SK-N-SH (cell line): ENCODE data around the gene CNPY4. TPM values are rescaled to one million over a fixed set of nuclear protein-coding genes. Genes with fewer than 3 reads are reported as not detected.

Experiments used
- CTCF ChIA-PET: fragments of 300-600, 350-600 bp; formaldehyde crosslinking; extraction: SDS; loops from one replicate; lab custom pipeline; 2021; lab: Yijun Ruan, JAX
- POLR2A ChIA-PET: fragments of 350-600 bp; sonication (Branson Sonifier 250); formaldehyde crosslinking; extraction: SDS; loops from one replicate; lab custom pipeline; 2020; ENCODE audit warnings: antibody characterized with exemption, inconsistent platforms; lab: Yijun Ruan, JAX
- DNase-seq: peaks from one replicate; pipeline ENCODE4 v3.0.0; 2012
- H2AFZ ChIP-seq: fragments of 200-600 bp; sonication (generic); 2 replicates; pipeline ENCODE4 v1.8.1; 2016; ENCODE audit warnings: antibody characterized with exemption, mild to moderate bottlenecking, low read depth
- H3F3A ChIP-seq: fragments of 200-600 bp; sonication (generic); replicated peaks from 2 replicates; pipeline ENCODE3; 2016; ENCODE audit warnings: antibody characterized with exemption, mild to moderate bottlenecking; ENCODE audit not compliant: insufficient read depth
- H3K27ac ChIP-seq, 2 experiments: fragments of 200-500 bp in 1 of 2; fragments of 200-600 bp in 1 of 2; sonication (Bioruptor generic) in 1 of 2; sonication (generic), shearing (Covaris generic) in 1 of 2; 2 replicates each; pipeline versions ENCODE4 v1.5.1 to v1.6.1; 2014 to 2016; ENCODE audit warnings: low read depth in 2 of 2, inconsistent platforms in 1 of 2, low read length in 1 of 2, mild to moderate bottlenecking in 1 of 2, mixed read lengths in 1 of 2
- H3K27me3 ChIP-seq: fragments of 200-600 bp; sonication (generic), shearing (Covaris generic); 2 replicates; pipeline ENCODE4 v1.6.1; 2016; ENCODE audit warnings: mixed run types; ENCODE audit not compliant: insufficient read depth
- H3K36me3 ChIP-seq, 2 experiments: fragments of 200-500 bp in 1 of 2; fragments of 200-600 bp in 1 of 2; sonication (Bioruptor generic) in 1 of 2; sonication (generic) in 1 of 2; replicated peaks in 1 of 2; 2 replicates each; pipeline versions ENCODE3 to v1.5.1; 2014 to 2016; ENCODE audit warnings: low read length in 1 of 2, mild to moderate bottlenecking in 1 of 2; ENCODE audit not compliant: insufficient read depth in 2 of 2, control insufficient read depth in 1 of 2
- H3K4me1 ChIP-seq, 2 experiments: fragments of 200-500 bp in 1 of 2; fragments of 200-600 bp in 1 of 2; sonication (Bioruptor generic) in 1 of 2; sonication (generic), shearing (Covaris generic) in 1 of 2; 2 replicates each; pipeline versions ENCODE4 v1.5.1 to v1.6.1; 2014 to 2016; ENCODE audit warnings: low read depth in 1 of 2, low read length in 1 of 2, mixed run types in 1 of 2; ENCODE audit not compliant: insufficient read depth in 2 of 2, control insufficient read depth in 1 of 2
- H3K4me2 ChIP-seq: fragments of 200-600 bp; sonication (generic), shearing (Covaris generic); 2 replicates; pipeline ENCODE4 v1.6.1; 2017; ENCODE audit warnings: mixed run types
- H3K4me3 ChIP-seq, 2 experiments: fragments of 200-500 bp in 1 of 2; fragments of 200-600 bp in 1 of 2; sonication (Bioruptor generic) in 1 of 2; sonication (generic), shearing (Covaris generic) in 1 of 2; 2 replicates each; pipeline versions ENCODE4 v1.5.1 to v1.8.1; 2014 to 2016; ENCODE audit warnings: low read depth in 2 of 2, inconsistent platforms in 1 of 2, low read length in 1 of 2, mild to moderate bottlenecking in 1 of 2, mixed read lengths in 1 of 2, moderate library complexity in 1 of 2
- H3K79me2 ChIP-seq: fragments of 200-600 bp; sonication (generic); 2 replicates; pipeline ENCODE4 v1.8.1; 2017; ENCODE audit warnings: mild to moderate bottlenecking; ENCODE audit not compliant: insufficient read depth
- H3K9ac ChIP-seq: fragments of 200-600 bp; sonication (generic); 2 replicates; pipeline ENCODE4 v1.6.1; 2017; ENCODE audit warnings: mixed run types
- H3K9me2 ChIP-seq: fragments of 200-600 bp; sonication (generic); 2 replicates; pipeline ENCODE4 v1.6.1; 2017; ENCODE audit warnings: mixed run types
- H3K9me3 ChIP-seq: fragments of 200-600 bp; sonication (generic); 2 replicates; pipeline ENCODE4 v1.6.1; 2017; ENCODE audit warnings: mixed run types, mild to moderate bottlenecking, moderate library complexity
- H4K20me1 ChIP-seq: fragments of 200-600 bp; sonication (generic); 2 replicates; pipeline ENCODE4 v1.6.1; 2017; ENCODE audit warnings: mild to moderate bottlenecking, mixed run types; ENCODE audit not compliant: insufficient read depth
- EZH2phosphoT487 ChIP-seq: fragments of 200-600 bp; sonication (generic); IDR thresholded peaks from 2 replicates; pipeline ENCODE4 v1.6.1; 2017; ENCODE audit warnings: low read depth, mixed run types, mild to moderate bottlenecking, antibody characterized with exemption, moderate library complexity, borderline replicate concordance
- FOXM1 ChIP-seq: IDR thresholded peaks from 2 replicates; pipeline ENCODE4 v1.4.0; 2012; ENCODE audit warnings: low read depth, mild to moderate bottlenecking
- GATA2 ChIP-seq: sonication (generic); formaldehyde crosslinking; IDR thresholded peaks from 2 replicates; pipeline ENCODE4 v1.5.0; 2020; ENCODE audit warnings: mild to moderate bottlenecking, missing genetic modification reagents
- PBX3 ChIP-seq: IDR thresholded peaks from 2 replicates; pipeline ENCODE4; 2012
- REST ChIP-seq: IDR thresholded peaks from 2 replicates; pipeline ENCODE4 v1.6.1; 2012; ENCODE audit warnings: mild to moderate bottlenecking, low read depth, low read length, moderate library complexity
- RFX5 ChIP-seq: IDR thresholded peaks from 2 replicates; pipeline ENCODE4 v1.6.1; 2012; ENCODE audit warnings: mild to moderate bottlenecking, improper control_type of control experiment, low read length
- USF1 ChIP-seq: IDR thresholded peaks from 2 replicates; pipeline ENCODE4 v1.4.0; 2012; ENCODE audit warnings: low read depth, borderline replicate concordance
- USF2 ChIP-seq: fragments of 150-350 bp; IDR thresholded peaks from 2 replicates; pipeline ENCODE4 v1.6.1; 2017; ENCODE audit warnings: antibody characterized with exemption, low read length, low read depth, borderline replicate concordance
- WGBS: methylation state at CpG from one replicate; pipeline ENCODE4 v1.1.6; 2017; ENCODE audit warnings: low lambda C conversion rate; 5-methylcytosine and 5-hydroxymethylcytosine counted together
- polyA plus RNA-seq, 3 experiments: library from polyadenylated mRNA; depleted of rRNA; stranded (reverse); fragments of >200 nt; gene quantifications; 2 replicates each; pipeline ENCODE4 v1.2.3, GENCODE V29; 2012

The CNPY4 gene
- polyA plus RNA-seq, 1 of the 3 experiments (the other 2 are of a cell fraction) = 52.0 TPM

GRCh38 chr7:100163006-100163531 lies 43.6 kb downstream of the CNPY4 start (continued):
- TF ChIP-seq USF2 (no peak), GATA2 (CRISPR knock-in tag) (no peak)
- TF ChIP-seq, all 33 proteins: peak for 0

GRCh38 chr7:100163871-100164270 lies 44.4 kb downstream of the CNPY4 start:
- H3K9me2 ChIP-seq = no peaks in the 10 kb centered on the region
- no peak for TF ChIP-seq FOXM1
- no peak for TF ChIP-seq USF1
- TF ChIP-seq REST = no peak
- no peak for TF ChIP-seq RFX5
- no peak for TF ChIP-seq PBX3
- TF ChIP-seq EZH2phosphoT487 = no peak
- no peak overlapping the region for H3K9ac ChIP-seq
- no peaks in the 10 kb centered on the region for H3K36me3 ChIP-seq
- H3K4me1 ChIP-seq = peaks cover 0 to 18% of the 10 kb centered on the region in 2 experiments; a peak in 1 of 4 replicates
- H3K27me3 ChIP-seq = no peaks in the 10 kb centered on the region
- DNase-seq = no peak
- ChIA-PET POLR2A (no interaction called here), CTCF (interaction anchor here (1.3 to 1.5 kb wide), 2 partner anchors 15 to 31 kb away, joined by 5 read pairs; partner anchors contain the start of gene LAMTOR4)
- peaks cover 3% of the 10 kb centered on the region for H3F3A ChIP-seq
- H3K4me3 ChIP-seq = no peak overlapping the region
- H3K27ac ChIP-seq = no peak overlapping the region
- H3K9me3 ChIP-seq = no peaks in the 10 kb centered on the region
- no peaks in the 10 kb centered on the region for H4K20me1 ChIP-seq
- H3K79me2 ChIP-seq = 0 out of 2 replicates have a peak, but pooled peaks cover 3% of the 10 kb centered on the region
- 84% methylated on average over 5 of the region's 5 CpGs for WGBS
- no peak overlapping the region for H2AFZ ChIP-seq
- no peak overlapping the region for H3K4me2 ChIP-seq
